Stimulated activated CD4-positive, alpha-beta T cell treated with anti-CD3 and anti-CD28 coated beads, Interleukin-15, amount 100 ng/mL, for 24 hours (primary cell): ENCODE measurements around the gene APC.
"Not testable (repeated sequence)": the region's sequence is repeated elsewhere in the genome, so short reads cannot be mapped to it uniquely, and the experiment has no call there.

ENCODE experiments used
- DNase-seq: peaks from one replicate; pipeline ENCODE4 v3.0.0-alpha.2; 2020

APC gene

GRCh38 chr5:112737463-112738190, at the start of gene APC:
TSS of gene APC (plus strand) at chr5:112737885. CDS start at chr5:112754891, 17,006 bp downstream.
- peak; percentile 93 for DNase-seq

- DNase-seq: no peak
Measured at GRCh38 chr5:112689155-112689909, 48.4 kb upstream of the APC start.

GRCh38 chr5:112690605-112691338, 46.9 kb upstream of the APC start:
- no peak for DNase-seq

GRCh38 chr5:112691339-112691680, 46.4 kb upstream of the APC start:
- DNase-seq: no peak

- DNase-seq: peak; percentile 29
Measured at GRCh38 chr5:112691758-112692157, 45.9 kb upstream of the APC start.

GRCh38 chr5:112692472-112692871, 45.2 kb upstream of the APC start:
- no peak for DNase-seq

GRCh38 chr5:112693301-112693700, 44.4 kb upstream of the APC start:
- no peak for DNase-seq

- DNase-seq: no peak
Measured at GRCh38 chr5:112694853-112695709, 42.6 kb upstream of the APC start.

- DNase-seq: no peak
Measured at GRCh38 chr5:112696786-112697185, 40.9 kb upstream of the APC start.

GRCh38 chr5:112697322-112697721, 40.4 kb upstream of the APC start:
- DNase-seq: no peak

- no peak for DNase-seq
Measured at GRCh38 chr5:112697833-112698232, 39.9 kb upstream of the APC start.

GRCh38 chr5:112703866-112704820, 33.5 kb upstream of the APC start:
- no peak for DNase-seq

GRCh38 chr5:112706446-112707016, 31.2 kb upstream of the APC start:
- DNase-seq: no peak

- DNase-seq: peak; percentile 97
Measured at GRCh38 chr5:112707187-112708102, 30.2 kb upstream of the APC start.

GRCh38 chr5:112708103-112708622, 29.5 kb upstream of the APC start:
- DNase-seq: no peak

- no peak for DNase-seq
Measured at GRCh38 chr5:112709416-112709815, 28.3 kb upstream of the APC start.

- no peak for DNase-seq
Measured at GRCh38 chr5:112710896-112711295, 26.8 kb upstream of the APC start.

GRCh38 chr5:112711436-112711835, 26.2 kb upstream of the APC start:
- DNase-seq: no peak

GRCh38 chr5:112713206-112713605, 24.5 kb upstream of the APC start:
- DNase-seq: no peak

GRCh38 chr5:112716895-112717294, 20.8 kb upstream of the APC start:
- DNase-seq: not testable (repeated sequence)
